NCI-H2227 (cell line): Measurements from ENCODE around the gene SLCO2B1.

Experiments
- DNase-seq: peaks from one replicate; lab custom pipeline; 2025; ENCODE audit not compliant: unreplicated experiment; lab: John Stamatoyannopoulos, UW

The SLCO2B1 gene

DNA sequence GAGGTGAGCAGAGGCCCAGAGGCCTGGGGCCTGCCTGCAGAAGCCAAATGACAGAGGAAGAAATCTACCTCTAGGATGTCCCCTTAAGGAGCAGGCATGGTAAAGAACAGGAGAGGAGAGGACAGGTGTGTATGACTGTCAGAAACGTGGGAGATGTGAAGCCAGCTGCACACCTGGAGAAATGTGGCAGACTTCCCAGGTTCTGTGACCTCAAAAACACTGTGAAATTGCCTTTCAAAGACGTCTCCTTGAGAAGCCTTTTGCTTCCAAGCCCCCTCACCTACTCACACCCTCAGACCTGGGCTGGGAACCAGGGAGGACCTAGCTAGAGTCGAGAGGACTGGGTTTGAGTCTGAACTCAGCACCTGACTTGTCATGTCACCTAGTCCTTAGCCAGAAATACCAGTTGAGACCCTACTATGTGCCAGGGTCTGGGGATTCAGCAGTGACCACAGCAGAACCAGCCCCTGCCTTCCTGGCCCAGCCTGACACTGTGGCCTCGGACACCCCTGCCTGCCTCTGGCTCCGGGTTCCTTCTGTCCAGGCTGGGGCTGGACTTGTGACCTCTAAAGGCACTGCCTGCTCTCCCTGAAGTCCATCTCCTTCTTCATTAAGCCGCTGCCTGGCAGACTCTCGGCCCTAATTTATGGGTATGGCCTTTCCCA, 95.2 kb downstream of the SLCO2B1 start:
- DNase-seq, result no peak

GRCh38 chr11:75246671-75247350, 95.9 kb downstream of the SLCO2B1 start:
- no peak for DNase-seq

DNA sequence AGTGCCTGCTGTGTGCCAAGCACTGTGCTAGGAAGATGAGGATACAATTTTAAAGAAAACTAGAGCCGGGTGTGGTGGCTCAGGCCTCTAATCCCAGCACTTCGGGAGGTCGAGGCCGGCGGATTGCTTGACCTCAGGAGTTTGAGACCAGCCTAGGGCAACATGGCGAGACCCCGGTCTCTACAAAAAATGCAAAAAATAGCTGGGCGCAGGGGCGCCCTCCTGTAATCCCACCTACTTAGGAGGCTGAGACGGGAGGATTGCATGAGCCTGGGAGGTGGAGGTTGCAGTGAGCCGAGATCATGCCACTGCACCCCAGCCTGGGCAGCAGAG, 98.0 kb downstream of the SLCO2B1 start:
- DNase-seq, result no peak

DNA sequence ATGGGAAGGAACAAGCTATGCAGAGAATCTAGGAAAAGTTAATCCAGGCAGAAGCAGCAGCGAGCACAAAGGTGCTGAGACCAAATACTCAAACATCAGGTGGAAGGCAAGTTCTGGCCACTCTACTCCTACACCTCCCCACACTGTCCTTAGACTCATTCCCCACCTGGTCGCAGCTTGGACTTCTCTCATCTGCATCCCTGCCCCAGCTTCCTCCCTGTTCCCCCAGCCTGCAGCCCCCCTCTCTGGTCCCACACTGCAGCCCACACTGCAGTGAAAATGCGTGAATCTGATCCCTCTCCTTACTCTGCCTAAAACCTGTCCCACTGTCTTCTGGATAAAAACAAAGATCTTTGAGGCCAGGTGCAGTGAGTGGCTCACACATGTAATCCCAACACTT, 98.8 kb downstream of the SLCO2B1 start:
- no peak for DNase-seq

DNA sequence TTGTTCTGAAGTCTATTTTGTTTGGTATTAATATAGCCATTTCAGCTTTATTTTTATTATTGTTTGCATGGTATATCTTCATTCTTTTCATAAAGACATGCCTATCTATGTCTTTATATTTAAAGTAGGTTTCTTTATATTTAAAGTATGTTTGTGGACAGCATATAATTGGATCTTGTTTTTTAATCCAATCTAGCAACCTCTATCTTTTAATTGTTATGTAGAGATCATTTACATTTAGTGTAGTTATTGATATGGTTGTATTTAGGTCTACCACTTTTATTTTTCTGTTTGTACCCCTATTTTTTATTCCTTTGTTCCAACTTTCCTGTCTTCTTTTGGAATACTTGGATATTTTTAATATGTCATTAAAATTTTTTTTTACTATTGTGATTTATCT, 103.4 kb downstream of the SLCO2B1 start:
- no peak for DNase-seq
